Ishikawa (cell line): ENCODE measurements around the gene VPS72.

Experiments used
- CEBPB ChIP-seq: IDR thresholded peaks from 2 replicates; pipeline ENCODE4 v1.6.1; 2012
- CREB1 ChIP-seq: IDR thresholded peaks from 2 replicates; pipeline ENCODE4 v1.6.1; 2012; ENCODE audit warnings: low read depth
- EP300 ChIP-seq: IDR thresholded peaks from 2 replicates; pipeline ENCODE4 v1.6.1; 2012; ENCODE audit warnings: borderline replicate concordance
- FOXM1 ChIP-seq: IDR thresholded peaks from 2 replicates; pipeline ENCODE4 v1.6.1; 2012; ENCODE audit warnings: low read depth, borderline replicate concordance
- MAX ChIP-seq: IDR thresholded peaks from 2 replicates; pipeline ENCODE4 v1.6.1; 2012
- NFIC ChIP-seq: IDR thresholded peaks from 2 replicates; pipeline ENCODE4 v1.6.1; 2012
- RAD21 ChIP-seq: IDR thresholded peaks from 2 replicates; pipeline ENCODE4 v1.6.1; 2012; ENCODE audit warnings: low read depth
- TAF1 ChIP-seq: IDR thresholded peaks from 2 replicates; pipeline ENCODE4 v1.6.1; 2012; ENCODE audit warnings: low read depth, mild to moderate bottlenecking
- TCF12 ChIP-seq: IDR thresholded peaks from 2 replicates; pipeline ENCODE4 v1.6.1; 2012; ENCODE audit warnings: low read depth
- USF1 ChIP-seq: IDR thresholded peaks from 2 replicates; pipeline ENCODE4 v1.6.1; 2012
- YY1 ChIP-seq: IDR thresholded peaks from 2 replicates; pipeline ENCODE4 v1.6.1; 2012; ENCODE audit warnings: low read depth

- TF ChIP-seq RAD21, result no peak
- TF ChIP-seq TCF12, result no peak
- TF ChIP-seq CREB1, result no peak
- no peak for TF ChIP-seq CEBPB
- no peak for TF ChIP-seq MAX
- TF ChIP-seq EP300, result no peak
- no peak for TF ChIP-seq TAF1
- no peak for TF ChIP-seq YY1
- no peak for TF ChIP-seq FOXM1
- TF ChIP-seq NFIC, result no peak
- no peak for TF ChIP-seq USF1
Observed at GRCh38 chr1:151176514-151177045, 13.4 kb downstream of the VPS72 start.
